Measurements from ENCODE around the gene ADAP2. TPM values are rescaled to one million over a fixed set of nuclear protein-coding genes. Genes with fewer than 3 reads are reported as not detected.

ADAP2 gene
- total RNA-seq, 1 donor from 2014 or later = 0.62 TPM

DNA sequence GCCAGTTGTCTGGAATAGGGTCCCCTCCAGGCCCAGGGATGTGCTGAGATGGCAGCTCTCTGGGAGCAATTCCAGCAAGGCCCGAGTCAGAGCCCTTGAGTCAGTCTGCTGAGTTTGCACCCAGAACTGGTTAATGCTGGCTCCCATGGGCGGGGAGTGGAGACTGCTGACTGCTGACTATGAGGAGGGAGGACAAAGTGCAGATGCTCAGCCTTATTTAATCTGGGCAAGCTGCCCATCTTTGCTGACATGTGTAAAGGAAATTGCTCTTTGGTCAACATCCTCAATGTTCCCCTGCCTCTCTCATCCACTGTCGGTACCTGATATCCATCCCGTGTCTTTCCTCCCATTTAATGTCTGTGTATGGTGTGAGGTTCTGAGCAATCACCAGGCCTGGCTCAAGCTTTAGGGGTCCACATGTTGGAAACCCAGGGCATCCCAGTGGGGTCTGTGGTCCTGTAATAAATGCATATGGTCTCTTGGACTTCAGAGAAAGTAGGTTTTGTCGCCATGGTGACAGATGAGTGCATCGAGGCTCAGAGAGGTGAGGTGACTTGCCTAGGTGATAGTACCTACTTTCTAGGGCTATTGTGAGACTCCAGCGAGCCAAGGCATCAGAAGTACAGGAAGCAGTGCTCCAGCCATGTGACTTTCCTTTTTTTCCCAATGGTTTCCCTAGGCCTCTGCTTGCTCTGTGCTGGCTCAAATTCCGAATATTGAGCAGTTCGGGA, 29.1 kb downstream of the ADAP2 start:
- DNase-seq (ENCODE audit: extremely low spot score, unreplicated experiment) = no peak
- H3K9me3 Mint-ChIP-seq (ENCODE audit: unreplicated experiment) = no peaks in the 10 kb centered on the region
- peaks cover 5% of the 10 kb centered on the region for H3K4me1 Mint-ChIP-seq (ENCODE audit: unreplicated experiment)
- no peak for TF ChIP-seq CTCF (IDR thresholded peaks at IDR 0.05)
- no peak overlapping the region for H3K27ac Mint-ChIP-seq (ENCODE audit: unreplicated experiment)
- no peaks in the 10 kb centered on the region for H3K27me3 Mint-ChIP-seq (ENCODE audit: unreplicated experiment)
- H3K36me3 Mint-ChIP-seq (ENCODE audit: unreplicated experiment) = no peaks in the 10 kb centered on the region
- H3K4me3 Mint-ChIP-seq (ENCODE audit: unreplicated experiment) = no peak overlapping the region

DNA sequence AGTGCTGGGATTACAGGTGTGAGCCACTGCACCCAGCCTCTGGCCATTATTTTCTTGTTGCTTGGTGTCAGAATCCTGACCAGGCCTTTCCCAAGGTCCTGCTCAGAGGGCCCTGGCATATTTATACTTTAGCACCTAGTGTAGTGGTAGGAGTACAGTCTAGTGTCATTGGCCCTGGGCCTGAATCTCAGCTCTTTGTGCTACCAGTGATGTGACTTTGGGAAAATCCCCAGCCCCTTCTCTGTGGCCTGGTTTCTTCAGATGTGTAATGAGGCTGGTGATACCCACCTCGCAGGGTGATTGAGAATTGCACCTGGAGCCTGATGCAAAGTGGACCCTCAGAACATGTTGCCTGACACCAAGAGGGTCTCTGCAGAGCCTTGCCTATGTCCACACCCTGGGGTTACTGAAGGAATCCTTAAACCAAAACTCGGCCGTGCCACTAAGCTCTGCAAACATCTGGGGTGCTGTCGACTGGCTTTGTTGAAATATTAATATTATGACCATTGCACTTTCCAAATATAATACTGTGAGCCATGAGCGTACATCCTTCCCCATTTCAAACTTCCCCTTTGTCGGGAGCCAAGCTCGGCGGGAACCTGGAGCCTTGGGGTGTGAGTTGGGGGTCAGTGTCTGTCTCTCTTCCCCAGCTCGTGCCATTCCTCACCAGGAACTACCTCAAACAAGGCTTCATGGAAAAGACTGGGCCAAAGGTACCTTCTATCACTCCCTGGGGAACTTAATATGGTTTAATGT, 31.1 kb downstream of the ADAP2 start:
- Mint-ChIP-seq H3K4me3 (ENCODE audit: unreplicated experiment) (no peak overlapping the region), H3K9me3 (ENCODE audit: unreplicated experiment) (no peaks in the 10 kb centered on the region), H3K27me3 (ENCODE audit: unreplicated experiment) (no peaks in the 10 kb centered on the region), H3K36me3 (ENCODE audit: unreplicated experiment) (no peaks in the 10 kb centered on the region), H3K4me1 (ENCODE audit: unreplicated experiment) (peaks cover 21% of the 10 kb centered on the region), H3K27ac (ENCODE audit: unreplicated experiment) (no peak overlapping the region)
- no peak for DNase-seq (ENCODE audit: extremely low spot score, unreplicated experiment)
- TF ChIP-seq CTCF (IDR thresholded peaks at IDR 0.05) = no peak

DNA sequence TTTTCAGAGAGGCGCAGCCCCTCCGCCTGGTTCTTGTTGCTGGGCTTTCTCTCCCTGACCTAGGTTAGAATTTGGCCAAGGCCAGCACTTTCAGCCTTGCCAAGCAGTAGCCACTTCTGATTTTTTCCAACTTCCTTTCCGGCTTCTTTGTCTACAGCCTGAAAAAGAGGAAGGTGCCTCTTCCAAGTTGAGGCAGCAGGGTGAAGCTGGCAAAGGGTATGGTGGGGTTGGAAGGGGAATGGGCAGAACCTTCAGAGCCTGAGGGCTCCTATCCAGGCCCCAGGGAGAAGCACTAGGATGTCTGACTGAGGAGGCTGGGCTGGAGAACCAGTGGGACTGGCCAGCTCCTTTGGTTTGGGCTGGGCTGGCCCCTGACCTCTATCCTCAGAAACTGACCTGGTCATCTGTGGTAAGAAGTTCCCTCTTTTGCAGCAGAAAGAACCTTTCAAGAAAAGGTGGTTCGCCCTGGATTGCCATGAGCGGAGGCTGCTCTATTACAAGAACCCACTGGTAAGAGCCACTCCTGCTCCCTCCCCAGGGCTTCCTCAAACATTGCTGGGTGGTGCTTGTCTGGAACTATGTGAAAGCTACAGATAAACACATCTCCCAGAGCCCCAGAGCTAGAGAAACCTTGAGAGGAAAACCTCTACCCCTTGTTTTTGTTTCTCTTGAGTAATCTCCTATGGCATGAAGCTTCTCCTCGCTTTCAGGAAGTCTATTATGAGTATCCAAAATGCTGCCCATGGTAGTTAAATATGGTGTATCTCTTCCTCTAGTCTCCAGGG, 32.5 kb downstream of the ADAP2 start:
- no peak for DNase-seq (ENCODE audit: extremely low spot score, unreplicated experiment)

GRCh38 chr17:30956764-30957374, 35.1 kb downstream of the ADAP2 start:
- Mint-ChIP-seq H3K27me3 (ENCODE audit: unreplicated experiment) (no peaks in the 10 kb centered on the region), H3K9me3 (ENCODE audit: unreplicated experiment) (no peaks in the 10 kb centered on the region), H3K4me1 (ENCODE audit: unreplicated experiment) (peaks cover 21% of the 10 kb centered on the region), H3K36me3 (ENCODE audit: unreplicated experiment) (no peaks in the 10 kb centered on the region), H3K27ac (ENCODE audit: unreplicated experiment) (peak overlapping the region; percentile 83), H3K4me3 (ENCODE audit: unreplicated experiment) (no peak overlapping the region)
- DNase-seq (ENCODE audit: extremely low spot score, unreplicated experiment) = no peak
- TF ChIP-seq CTCF (IDR thresholded peaks at IDR 0.05) = no peak

More for the DNA sequence above, 32.5 kb downstream of the ADAP2 start:
- no peaks in the 10 kb centered on the region for H3K27me3 Mint-ChIP-seq (ENCODE audit: unreplicated experiment)
- H3K4me3 Mint-ChIP-seq (ENCODE audit: unreplicated experiment) = no peak overlapping the region
- no peaks in the 10 kb centered on the region for H3K36me3 Mint-ChIP-seq (ENCODE audit: unreplicated experiment)
- H3K9me3 Mint-ChIP-seq (ENCODE audit: unreplicated experiment) = no peaks in the 10 kb centered on the region
- no peak for TF ChIP-seq CTCF (IDR thresholded peaks at IDR 0.05)
- H3K27ac Mint-ChIP-seq (ENCODE audit: unreplicated experiment) = peak overlapping the region; percentile 3
- peaks cover 21% of the 10 kb centered on the region for H3K4me1 Mint-ChIP-seq (ENCODE audit: unreplicated experiment)

All from osteocyte (in vitro differentiated cells).